ENCODE data around the gene BRIP1. TPM values are rescaled to one million over a fixed set of nuclear protein-coding genes. Genes with fewer than 3 reads are reported as not detected.
"Not testable (repeated sequence)": the region's sequence is repeated elsewhere in the genome, so short reads cannot be mapped to it uniquely, and the experiment has no call there.

The BRIP1 gene
- polyA plus RNA-seq, 2 of the 4 experiments (the other 2 are of a cell fraction) = 8.0 to 11.5 TPM

DNA sequence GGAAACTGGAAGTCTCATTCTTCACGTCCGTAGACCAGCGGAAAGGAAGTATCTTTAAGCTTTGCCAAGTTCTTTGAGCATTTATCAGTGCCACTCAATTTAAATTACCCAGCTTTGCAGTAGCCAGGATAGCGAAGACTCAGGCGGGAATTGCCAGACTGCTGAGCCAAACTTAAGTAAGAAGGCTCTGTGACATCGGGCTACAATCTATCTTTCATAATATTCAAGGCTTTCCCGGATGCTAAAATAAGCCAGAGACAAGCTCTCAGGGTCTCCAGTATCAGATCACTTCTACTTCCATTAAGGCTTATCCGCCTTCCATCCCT is 436 bp upstream of the BRIP1 start:
- WGBS (ENCODE audit: missing lambda C conversion rate) = 5% methylated on average over 8 of the region's 8 CpGs
- FAIRE-seq (no peak), ATAC-seq (peak; percentile 31 to 38), DNase-seq (ENCODE audit: low read depth in 1 of 2, low spot score in 1 of 2) (no peak)
- ChIA-PET CTCF (interaction anchor here (0.6 to 2.3 kb wide), 7 partner anchors 9 to 246 kb away, joined by 3 to 11 read pairs (median 3); no protein-coding TSS in a partner anchor), POLR2A (interaction anchor here (0.6 to 1.8 kb wide), 8 partner anchors 12 to 705 kb away, joined by 3 to 9 read pairs (median 4); no protein-coding TSS in a partner anchor)
- no peaks in the 10 kb centered on the region for H3K9me3 ChIP-seq
- peak overlapping the region; percentile 73 for H3K4me3 ChIP-seq
- peak overlapping the region; percentile 49 to 85 for H3K27ac ChIP-seq
- peaks cover 20% of the 10 kb centered on the region; the same call in 2 of the 3 replicates for H3K4me1 ChIP-seq
- peak overlapping the region; percentile 83 for H3K4me2 ChIP-seq
- TF ChIP-seq RFX5 (IDR thresholded peaks at IDR 0.05) = 0 out of 2 replicates have a peak, but pooled peaks have one; percentile 6
- TF ChIP-seq PBX3 (IDR thresholded peaks at IDR 0.05) = no peak

DNA sequence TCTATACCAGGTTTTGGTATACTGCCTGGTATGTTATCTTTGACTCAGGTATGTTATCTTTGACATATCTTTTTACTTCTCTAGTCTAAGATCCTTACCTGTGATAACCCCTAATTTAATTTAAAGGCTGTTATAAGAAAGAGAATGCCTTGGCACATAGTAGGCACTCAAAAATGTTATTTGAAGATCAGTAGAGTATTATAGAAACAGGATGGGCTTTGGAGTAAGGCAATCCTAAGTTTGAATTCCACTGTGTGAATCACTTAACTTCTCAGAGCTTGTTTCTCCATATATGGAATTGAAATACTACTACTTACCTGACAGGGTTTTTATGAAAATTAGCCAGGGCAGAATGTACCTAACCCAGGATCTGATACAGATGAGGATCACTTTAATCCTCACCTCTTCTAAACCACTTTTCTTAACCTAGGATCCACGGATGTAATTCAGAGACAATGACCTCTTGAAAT is 1.2 kb downstream of the BRIP1 start:
- DNase-seq (ENCODE audit: low read depth in 1 of 2, low spot score in 1 of 2) (no peak), ATAC-seq (no peak), FAIRE-seq (no peak)
- Histone ChIP-seq H3K9me3 (no peaks in the 10 kb centered on the region), H3K27ac (peak overlapping the region; percentile 77 to 85; a peak in 5 of 6 replicates), H3K4me2 (peak overlapping the region; percentile 79), H3K4me1 (peaks cover 20% of the 10 kb centered on the region; the same call in 2 of the 3 replicates), H3K4me3 (peak overlapping the region; percentile 73)
- 7% methylated on average over 1 of the region's 1 CpG for WGBS (ENCODE audit: missing lambda C conversion rate)
- TF ChIP-seq FOXS1 (CRISPR knock-in tag; IDR thresholded peaks at IDR 0.05) (no peak), CTCF (IDR thresholded peaks at IDR 0.05) (no peak), POLR2AphosphoS2 (conservative IDR thresholded peaks at IDR 0.05; ENCODE audit: low read length) (no peak), SMC3 (IDR thresholded peaks at IDR 0.05) (no peak), HDAC2 (IDR thresholded peaks at IDR 0.05) (no peak), HMGXB4 (CRISPR knock-in tag; IDR thresholded peaks at IDR 0.05; ENCODE audit: borderline replicate concordance) (no peak), RARB (CRISPR knock-in tag; IDR thresholded peaks at IDR 0.05) (no peak), ZSCAN20 (CRISPR knock-in tag; IDR thresholded peaks at IDR 0.05) (no peak), ZC3H11A (IDR thresholded peaks at IDR 0.05) (no peak), JUN (IDR thresholded peaks at IDR 0.05) (no peak), TFCP2L1 (CRISPR knock-in tag; IDR thresholded peaks at IDR 0.05) (no peak), RNF2 (IDR thresholded peaks at IDR 0.05; ENCODE audit: borderline replicate concordance, low read depth) (no peak), KDM5A (IDR thresholded peaks at IDR 0.05) (no peak), NR3C1 (IDR thresholded peaks at IDR 0.05) (no peak)
- TF ChIP-seq, protein P1, sequence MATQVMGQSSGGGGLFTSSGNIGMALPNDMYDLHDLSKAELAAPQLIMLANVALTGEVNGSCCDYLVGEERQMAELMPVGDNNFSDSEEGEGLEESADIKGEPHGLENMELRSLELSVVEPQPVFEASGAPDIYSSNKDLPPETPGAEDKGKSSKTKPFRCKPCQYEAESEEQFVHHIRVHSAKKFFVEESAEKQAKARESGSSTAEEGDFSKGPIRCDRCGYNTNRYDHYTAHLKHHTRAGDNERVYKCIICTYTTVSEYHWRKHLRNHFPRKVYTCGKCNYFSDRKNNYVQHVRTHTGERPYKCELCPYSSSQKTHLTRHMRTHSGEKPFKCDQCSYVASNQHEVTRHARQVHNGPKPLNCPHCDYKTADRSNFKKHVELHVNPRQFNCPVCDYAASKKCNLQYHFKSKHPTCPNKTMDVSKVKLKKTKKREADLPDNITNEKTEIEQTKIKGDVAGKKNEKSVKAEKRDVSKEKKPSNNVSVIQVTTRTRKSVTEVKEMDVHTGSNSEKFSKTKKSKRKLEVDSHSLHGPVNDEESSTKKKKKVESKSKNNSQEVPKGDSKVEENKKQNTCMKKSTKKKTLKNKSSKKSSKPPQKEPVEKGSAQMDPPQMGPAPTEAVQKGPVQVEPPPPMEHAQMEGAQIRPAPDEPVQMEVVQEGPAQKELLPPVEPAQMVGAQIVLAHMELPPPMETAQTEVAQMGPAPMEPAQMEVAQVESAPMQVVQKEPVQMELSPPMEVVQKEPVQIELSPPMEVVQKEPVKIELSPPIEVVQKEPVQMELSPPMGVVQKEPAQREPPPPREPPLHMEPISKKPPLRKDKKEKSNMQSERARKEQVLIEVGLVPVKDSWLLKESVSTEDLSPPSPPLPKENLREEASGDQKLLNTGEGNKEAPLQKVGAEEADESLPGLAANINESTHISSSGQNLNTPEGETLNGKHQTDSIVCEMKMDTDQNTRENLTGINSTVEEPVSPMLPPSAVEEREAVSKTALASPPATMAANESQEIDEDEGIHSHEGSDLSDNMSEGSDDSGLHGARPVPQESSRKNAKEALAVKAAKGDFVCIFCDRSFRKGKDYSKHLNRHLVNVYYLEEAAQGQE (IDR thresholded peaks at IDR 0.05) = no peak
- TF ChIP-seq, protein P2, sequence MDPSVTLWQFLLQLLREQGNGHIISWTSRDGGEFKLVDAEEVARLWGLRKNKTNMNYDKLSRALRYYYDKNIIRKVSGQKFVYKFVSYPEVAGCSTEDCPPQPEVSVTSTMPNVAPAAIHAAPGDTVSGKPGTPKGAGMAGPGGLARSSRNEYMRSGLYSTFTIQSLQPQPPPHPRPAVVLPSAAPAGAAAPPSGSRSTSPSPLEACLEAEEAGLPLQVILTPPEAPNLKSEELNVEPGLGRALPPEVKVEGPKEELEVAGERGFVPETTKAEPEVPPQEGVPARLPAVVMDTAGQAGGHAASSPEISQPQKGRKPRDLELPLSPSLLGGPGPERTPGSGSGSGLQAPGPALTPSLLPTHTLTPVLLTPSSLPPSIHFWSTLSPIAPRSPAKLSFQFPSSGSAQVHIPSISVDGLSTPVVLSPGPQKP (IDR thresholded peaks at IDR 0.05; ENCODE audit: low read depth, low read length) = no peak
- CTCF ChIA-PET = interaction anchor here (0.9 to 2.3 kb wide), 5 partner anchors 11 to 278 kb away, joined by 4 to 8 read pairs (median 4); no protein-coding TSS in a partner anchor
- POLR2A ChIA-PET = interaction anchor here (1.6 to 1.8 kb wide), 2 partner anchors 204 to 247 kb away, joined by 8 to 9 read pairs; no protein-coding TSS in a partner anchor

DNA sequence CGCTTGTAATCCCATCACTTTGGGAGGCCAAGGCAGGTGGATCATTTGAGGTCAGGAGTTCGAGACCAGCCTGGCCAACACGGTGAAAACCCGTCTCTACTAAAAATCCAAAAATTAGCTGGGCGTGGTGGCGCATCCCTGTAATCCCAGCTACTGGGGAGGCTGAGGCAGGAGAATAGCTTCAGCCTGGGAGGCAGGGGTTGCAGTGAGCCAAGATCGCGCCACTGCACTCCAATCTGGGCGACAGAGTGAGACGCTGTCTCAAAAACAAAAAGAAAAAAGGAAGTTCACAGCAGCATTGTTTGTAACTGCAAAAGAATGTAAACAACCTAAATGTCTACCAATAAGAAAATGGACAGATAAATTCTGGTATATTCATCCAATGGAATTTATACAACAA is 2.9 kb downstream of the BRIP1 start:
- H3K4me2 ChIP-seq = not testable (repeated sequence)

More for the DNA sequence above, 2.9 kb downstream of the BRIP1 start:
- POLR2A ChIA-PET; ATAC-seq; H3K27ac ChIP-seq; FAIRE-seq; H3K9me3 ChIP-seq; H3K4me3 ChIP-seq; DNase-seq (ENCODE audit: low read depth in 1 of 2, low spot score in 1 of 2): not testable (repeated sequence)
- CTCF ChIA-PET = interaction anchor here (1.8 kb wide), 1 partner anchor 249 kb away, joined by 8 read pairs; no protein-coding TSS in a partner anchor
- WGBS (ENCODE audit: missing lambda C conversion rate) = 89% methylated on average over 10 of the region's 10 CpGs
- peaks cover 20% of the 10 kb centered on the region; the same call in 2 of the 3 replicates for H3K4me1 ChIP-seq
